Brain microvascular endothelial cell (primary cell): ENCODE data around the gene INTS4.
"Not testable (repeated sequence)": the region's sequence is repeated elsewhere in the genome, so short reads cannot be mapped to it uniquely, and the experiment has no call there.

ENCODE experiments used
- DNase-seq: peaks from one replicate; pipeline ENCODE4 v3.0.0-alpha.2; 2020
- H3K27ac ChIP-seq: fragments of 250-450 bp; sonication (Bioruptor Pico); 2 replicates; pipeline ENCODE4 v1.5.1; 2020; ENCODE audit warnings: mild to moderate bottlenecking, moderate library complexity
- H3K27me3 ChIP-seq: fragments of 250-450 bp; sonication (Bioruptor Pico); replicated peaks from 2 replicates; pipeline ENCODE4 v1.5.1; 2020; ENCODE audit warnings: mild to moderate bottlenecking
- H3K36me3 ChIP-seq: fragments of 250-450 bp; sonication (Bioruptor Pico); replicated peaks from 2 replicates; pipeline ENCODE4 v1.5.1; 2020; ENCODE audit warnings: mild to moderate bottlenecking
- H3K4me3 ChIP-seq: 2 replicates; pipeline ENCODE4 v1.5.1; 2011; ENCODE audit warnings: low read depth, mild to moderate bottlenecking, control low read depth, low read length, moderate library complexity
- in situ Hi-C: cut with HindIII; loops from 2 replicates; pipeline ENCODE4 v1.10.0; 2017; ENCODE audit warnings: low sequenced_read_pairs, low pct_ligation_motif_present
- TF ChIP-seq, protein P1 (sequence below): IDR thresholded peaks from 2 replicates; pipeline ENCODE4 v1.5.1; 2011; ENCODE audit warnings: low read depth, mild to moderate bottlenecking, moderate library complexity, low read length, control low read depth, inconsistent platforms; ENCODE audit errors: missing control alignments

INTS4 gene

DNA sequence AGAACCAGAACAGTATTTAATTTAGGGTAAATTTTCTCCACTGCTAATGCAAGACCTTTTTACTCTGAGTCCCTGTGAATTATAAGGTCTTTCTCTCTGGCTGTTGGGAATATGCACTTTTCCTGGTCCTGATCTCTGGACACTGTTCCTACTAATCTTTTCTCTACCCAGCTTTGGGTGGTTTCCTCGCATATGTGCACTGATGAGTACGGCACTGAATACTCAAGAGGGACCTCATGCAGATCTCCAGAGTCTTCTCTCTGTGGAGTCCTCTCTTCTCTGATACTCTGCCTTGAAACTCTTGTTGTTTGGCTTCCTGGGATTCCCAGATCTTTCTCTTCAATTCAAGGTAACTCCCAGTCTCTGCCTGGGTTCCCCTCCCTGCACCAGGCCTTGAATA, 14.6 kb upstream of the INTS4 start:
- TF ChIP-seq, protein P1, sequence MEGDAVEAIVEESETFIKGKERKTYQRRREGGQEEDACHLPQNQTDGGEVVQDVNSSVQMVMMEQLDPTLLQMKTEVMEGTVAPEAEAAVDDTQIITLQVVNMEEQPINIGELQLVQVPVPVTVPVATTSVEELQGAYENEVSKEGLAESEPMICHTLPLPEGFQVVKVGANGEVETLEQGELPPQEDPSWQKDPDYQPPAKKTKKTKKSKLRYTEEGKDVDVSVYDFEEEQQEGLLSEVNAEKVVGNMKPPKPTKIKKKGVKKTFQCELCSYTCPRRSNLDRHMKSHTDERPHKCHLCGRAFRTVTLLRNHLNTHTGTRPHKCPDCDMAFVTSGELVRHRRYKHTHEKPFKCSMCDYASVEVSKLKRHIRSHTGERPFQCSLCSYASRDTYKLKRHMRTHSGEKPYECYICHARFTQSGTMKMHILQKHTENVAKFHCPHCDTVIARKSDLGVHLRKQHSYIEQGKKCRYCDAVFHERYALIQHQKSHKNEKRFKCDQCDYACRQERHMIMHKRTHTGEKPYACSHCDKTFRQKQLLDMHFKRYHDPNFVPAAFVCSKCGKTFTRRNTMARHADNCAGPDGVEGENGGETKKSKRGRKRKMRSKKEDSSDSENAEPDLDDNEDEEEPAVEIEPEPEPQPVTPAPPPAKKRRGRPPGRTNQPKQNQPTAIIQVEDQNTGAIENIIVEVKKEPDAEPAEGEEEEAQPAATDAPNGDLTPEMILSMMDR, result no peak
- H3K36me3 ChIP-seq, result no peaks in the 10 kb centered on the region
- no peaks in the 10 kb centered on the region for H3K27me3 ChIP-seq
- in situ Hi-C loops, result no loop called here
- H3K4me3 ChIP-seq, result no peak overlapping the region
- DNase-seq, result no peak
- H3K27ac ChIP-seq, result no peak overlapping the region

DNA sequence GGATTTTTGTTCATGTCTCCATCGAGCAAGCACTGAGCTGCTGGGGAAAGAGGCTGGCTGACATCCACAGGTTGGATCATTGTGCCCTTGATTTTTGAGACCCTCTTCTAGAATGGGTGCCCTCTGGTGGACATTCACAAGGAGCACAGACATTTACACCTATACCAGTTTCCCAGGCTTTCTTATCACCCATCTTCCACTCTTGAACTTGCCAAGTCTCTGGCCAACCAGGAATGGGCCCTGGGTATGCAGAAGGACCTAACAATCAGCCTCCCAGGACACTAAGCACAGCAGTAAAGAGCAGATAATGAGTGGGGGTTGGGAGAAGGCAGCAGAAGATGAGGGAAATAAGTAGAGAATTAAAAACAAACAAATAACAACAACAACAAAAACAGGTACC, 5.7 kb upstream of the INTS4 start:
- Histone ChIP-seq H3K27me3 (no peaks in the 10 kb centered on the region), H3K4me3 (no peak overlapping the region), H3K36me3 (no peaks in the 10 kb centered on the region), H3K27ac (no peak overlapping the region)
- DNase-seq, result peak; percentile 57
- TF ChIP-seq, protein P1, result peak; percentile 79
- in situ Hi-C loops, result no loop called here

DNA sequence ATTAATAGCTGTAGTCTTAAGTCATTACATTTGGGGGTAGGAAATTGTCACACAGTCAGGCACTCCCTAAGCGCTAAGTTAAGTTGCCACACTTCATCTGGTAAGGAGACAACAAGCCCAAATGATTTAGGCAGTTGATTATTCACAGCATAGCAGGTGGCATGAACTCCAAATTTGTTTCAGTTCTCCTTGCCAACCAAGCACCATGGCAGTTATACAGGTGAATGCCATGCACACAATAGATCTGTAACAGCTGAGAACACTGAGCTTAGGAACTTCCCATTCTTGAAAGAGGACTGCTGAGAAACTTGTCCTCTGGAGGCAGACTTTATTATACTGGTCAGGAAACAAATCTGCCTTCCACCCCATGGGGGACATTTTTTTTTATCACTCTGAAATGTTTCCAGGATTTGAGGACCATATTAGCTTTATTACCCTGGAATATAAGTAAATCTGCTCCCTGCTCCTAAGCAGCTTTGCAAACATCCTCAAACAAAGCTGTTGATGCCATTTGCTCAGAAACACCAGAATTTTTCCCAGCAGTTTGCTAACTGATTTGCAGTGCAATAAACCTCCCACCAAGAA, 5.1 kb upstream of the INTS4 start:
- no peak overlapping the region for H3K4me3 ChIP-seq
- no peaks in the 10 kb centered on the region for H3K27me3 ChIP-seq
- in situ Hi-C loops, result no loop called here
- H3K27ac ChIP-seq, result no peak overlapping the region
- DNase-seq, result no peak
- TF ChIP-seq, protein P1, result no peak
- H3K36me3 ChIP-seq, result no peaks in the 10 kb centered on the region

DNA sequence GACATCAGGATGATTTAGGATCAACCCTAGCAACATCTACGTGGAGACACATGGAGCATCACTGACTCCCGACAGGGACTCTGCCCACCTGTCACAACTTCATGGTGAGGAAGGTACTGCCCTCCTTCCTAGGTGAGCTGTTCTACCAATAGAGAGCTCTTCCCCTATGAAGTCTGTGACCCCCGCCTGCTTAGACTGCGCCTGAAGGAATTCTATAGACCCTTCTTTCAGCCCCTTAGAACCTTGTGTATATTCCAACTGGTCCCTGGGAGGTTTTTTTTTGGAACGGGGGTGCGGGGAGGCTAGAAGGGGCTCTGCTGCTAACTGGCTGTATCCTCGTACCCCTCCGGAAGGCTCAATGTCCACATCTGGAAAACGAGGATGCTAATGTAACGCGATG, 566 bp downstream of the INTS4 start:
- Histone ChIP-seq H3K27ac (no peak overlapping the region), H3K36me3 (peaks cover 2% of the 10 kb centered on the region), H3K27me3 (no peaks in the 10 kb centered on the region), H3K4me3 (peak overlapping the region; percentile 95)
- DNase-seq, result no peak
- in situ Hi-C loops, result no loop called here
- TF ChIP-seq, protein P1, result no peak

DNA sequence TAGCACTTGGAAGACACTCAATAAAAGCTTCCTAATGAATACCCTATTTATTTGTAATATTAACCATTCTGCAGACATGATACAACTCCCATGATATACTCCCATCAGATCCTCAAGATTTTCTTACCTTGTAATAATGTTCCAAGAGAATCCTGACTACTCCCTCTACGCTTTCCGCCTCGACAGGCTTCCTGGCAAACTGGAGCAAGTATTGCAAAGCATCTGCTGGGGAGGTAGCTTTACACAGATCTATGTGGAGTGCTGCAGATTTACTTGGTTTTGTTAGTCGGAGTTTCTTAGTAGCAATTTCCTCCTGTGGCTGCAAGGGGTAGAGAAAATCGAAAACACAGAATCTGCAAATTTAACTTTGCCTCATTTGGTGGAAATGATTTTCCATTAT, 3.5 kb downstream of the INTS4 start:
- in situ Hi-C loops, result no loop called here
- Histone ChIP-seq H3K4me3 (no peak overlapping the region), H3K27me3 (no peaks in the 10 kb centered on the region), H3K27ac (no peak overlapping the region), H3K36me3 (peaks cover 11% of the 10 kb centered on the region)
- TF ChIP-seq, protein P1, result no peak
- DNase-seq, result no peak

DNA sequence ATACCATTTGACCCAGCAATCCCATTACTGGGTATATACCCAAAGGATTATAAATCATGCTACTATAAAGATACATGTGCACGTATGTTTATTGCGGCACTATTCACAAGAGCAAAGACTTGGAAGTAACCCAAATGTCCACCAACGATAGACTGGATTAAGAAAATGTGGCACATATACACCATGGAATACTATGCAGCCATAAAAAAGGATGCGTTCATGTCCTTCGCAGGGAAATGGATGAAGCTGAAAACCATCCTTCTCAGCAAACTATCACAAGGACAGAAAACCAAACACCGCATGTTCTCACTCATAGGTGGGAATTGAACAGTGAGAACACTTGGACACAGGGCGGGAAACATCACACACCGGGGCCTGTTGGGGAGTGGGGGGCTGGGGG, 8.0 kb downstream of the INTS4 start:
- H3K27ac ChIP-seq, in situ Hi-C loops, H3K4me3 ChIP-seq, H3K27me3 ChIP-seq, DNase-seq: not testable (repeated sequence)
- H3K36me3 ChIP-seq, result peaks cover 13% of the 10 kb centered on the region
